Bronchus fibroblast of lung (primary cell): Measurements from ENCODE around the gene SLC23A2. TPM values are rescaled to one million over a fixed set of nuclear protein-coding genes. Genes with fewer than 3 reads are reported as not detected.

Source experiments
- total RNA-seq: library from RNA; depleted of rRNA; stranded (reverse); fragments of >200 nt; gene quantifications from 2 replicates; pipeline ENCODE4 v1.2.3, GENCODE V29; 2015

SLC23A2 gene
- total RNA-seq, result 6.4 and 6.8 TPM in 2 replicates

GRCh38 chr20:5001174-5002076, at the start of gene SLC23A2:
SLC23A2 (minus strand) TSS chr20:5001510; CDS start chr20:4932562, 68,948 bp downstream.

Other genes starting within 250 kb of the SLC23A2 start
- 0.15 and 0.17 TPM in 2 replicates for gene RASSF2, start 177.9 kb downstream of the SLC23A2 start, total RNA-seq
- gene TMEM230, start 111.6 kb upstream of the SLC23A2 start, total RNA-seq, result 96.3 and 100 TPM in 2 replicates
- 257 and 279 TPM in 2 replicates for gene PCNA, start 118.4 kb upstream of the SLC23A2 start, total RNA-seq
- gene CDS2, start 125.5 kb upstream of the SLC23A2 start, total RNA-seq, result 9.5 and 9.6 TPM in 2 replicates